ENCODE data around the gene UBE2D3.
A peak's percentile ranks its signal among the peaks of the same experiment; 100 is the strongest.

The UBE2D3 gene

GRCh38 chr4:102791318-102791835, 36.0 kb downstream of the UBE2D3 start:
- Histone ChIP-seq H3K9ac (ENCODE audit: low read length) (no peak overlapping the region), H2BK5ac (ENCODE audit: low read depth, low read length, poor library complexity) (no peak overlapping the region), H3K18ac (ENCODE audit: low read length) (no peak overlapping the region), H3K14ac (ENCODE audit: low read length) (no peak overlapping the region), H3K27me3 (ENCODE audit: insufficient read depth, low read length) (no peaks in the 10 kb centered on the region), H2BK120ac (ENCODE audit: insufficient read depth, low read length, poor library complexity) (no peak overlapping the region), H3K36me3 (ENCODE audit: control insufficient read depth in 1 of 2, insufficient read depth in 2 of 2, low read length in 2 of 2) (peaks cover 6 to 8% of the 10 kb centered on the region in 2 experiments), H2AFZ (ENCODE audit: insufficient read depth, low read length, poor library complexity) (no peak overlapping the region), H3K4me2 (ENCODE audit: low read length) (no peak overlapping the region), H2AK5ac (ENCODE audit: low read length) (no peak overlapping the region), H4K8ac (ENCODE audit: low read depth, low read length) (no peak overlapping the region), H3K9me3 (ENCODE audit: insufficient read depth, low read depth, low read length) (no peaks in the 10 kb centered on the region), H3K79me2 (ENCODE audit: control insufficient read depth, insufficient read depth, low read length, poor library complexity) (no peaks in the 10 kb centered on the region), H3K23ac (ENCODE audit: low read length) (no peak overlapping the region), H4K12ac (ENCODE audit: low read depth, low read length) (no peak overlapping the region), H3K4ac (ENCODE audit: low read depth, low read length) (no peak overlapping the region), H4K91ac (ENCODE audit: low read depth, low read length) (no peak overlapping the region), H3K4me1 (ENCODE audit: control insufficient read depth in 1 of 2, insufficient read depth in 2 of 2, low read length in 2 of 2) (peaks cover 0 to under 1% of the 10 kb centered on the region in 2 experiments), H2BK12ac (ENCODE audit: low read length) (no peak overlapping the region), H3K79me1 (ENCODE audit: low read length) (no peaks in the 10 kb centered on the region), H3K27ac (ENCODE audit: low read depth, low read length) (no peak overlapping the region), H3K4me3 (ENCODE audit: low read depth, low read length) (no peak overlapping the region)
- DNase-seq: no peak
- no CpG with 5 or more reads among the region's 7 CpGs for WGBS (ENCODE audit: extremely low coverage, insufficient coverage, insufficient read length)

DNA sequence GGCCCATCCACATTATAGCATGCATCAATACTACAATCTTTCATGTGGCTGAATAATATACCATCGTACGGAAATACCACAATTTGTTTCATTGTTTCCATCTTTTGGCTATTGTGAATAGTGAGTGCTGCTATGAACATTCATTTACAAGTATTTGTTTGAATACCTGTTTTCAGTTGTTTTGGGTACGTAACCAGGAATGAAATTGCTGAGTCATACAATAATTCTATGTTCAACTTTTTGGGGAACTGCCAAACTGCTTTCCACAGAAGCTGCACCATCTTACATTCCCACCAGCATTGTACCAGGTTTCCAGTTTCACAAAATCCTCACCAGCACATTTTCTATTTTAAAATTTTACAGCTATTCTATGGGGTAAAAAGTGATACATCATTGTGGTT, 38.0 kb downstream of the UBE2D3 start:
- H3K9me3 ChIP-seq (ENCODE audit: insufficient read depth, low read depth, low read length): no peaks in the 10 kb centered on the region
- no peaks in the 10 kb centered on the region for H3K79me2 ChIP-seq (ENCODE audit: control insufficient read depth, insufficient read depth, low read length, poor library complexity)
- no peak overlapping the region for H2AK5ac ChIP-seq (ENCODE audit: low read length)
- no peak overlapping the region for H2BK12ac ChIP-seq (ENCODE audit: low read length)
- no peak overlapping the region for H3K4me2 ChIP-seq (ENCODE audit: low read length)
- no peaks in the 10 kb centered on the region for H3K79me1 ChIP-seq (ENCODE audit: low read length)
- no peak overlapping the region for H3K9ac ChIP-seq (ENCODE audit: low read length)
- no peak overlapping the region for H3K27ac ChIP-seq (ENCODE audit: low read depth, low read length)
- no peak overlapping the region for H2BK120ac ChIP-seq (ENCODE audit: insufficient read depth, low read length, poor library complexity)
- H3K18ac ChIP-seq (ENCODE audit: low read length): no peak overlapping the region
- no peak overlapping the region for H4K91ac ChIP-seq (ENCODE audit: low read depth, low read length)
- H3K4me3 ChIP-seq (ENCODE audit: low read depth, low read length): no peak overlapping the region
- H2BK5ac ChIP-seq (ENCODE audit: low read depth, low read length, poor library complexity): no peak overlapping the region
- no peak overlapping the region for H3K4ac ChIP-seq (ENCODE audit: low read depth, low read length)
- H4K8ac ChIP-seq (ENCODE audit: low read depth, low read length): no peak overlapping the region
- no peaks in the 10 kb centered on the region for H3K27me3 ChIP-seq (ENCODE audit: insufficient read depth, low read length)
- DNase-seq: peak in 1 of 2 donors; percentile 36
- H3K14ac ChIP-seq (ENCODE audit: low read length): no peak overlapping the region
- WGBS (ENCODE audit: extremely low coverage, insufficient coverage, insufficient read length): no CpG with 5 or more reads among the region's 3 CpGs
- H3K23ac ChIP-seq (ENCODE audit: low read length): no peak overlapping the region
- no peak overlapping the region for H2AFZ ChIP-seq (ENCODE audit: insufficient read depth, low read length, poor library complexity)
- H4K12ac ChIP-seq (ENCODE audit: low read depth, low read length): no peak overlapping the region
- peaks cover 6 to 8% of the 10 kb centered on the region in 2 experiments for H3K36me3 ChIP-seq (ENCODE audit: control insufficient read depth in 1 of 2, insufficient read depth in 2 of 2, low read length in 2 of 2)
- H3K4me1 ChIP-seq (ENCODE audit: control insufficient read depth in 1 of 2, insufficient read depth in 2 of 2, low read length in 2 of 2): peaks cover 0 to 2% of the 10 kb centered on the region in 2 experiments

GRCh38 chr4:102787944-102788343, 39.4 kb downstream of the UBE2D3 start:
- Histone ChIP-seq H2AFZ (ENCODE audit: insufficient read depth, low read length, poor library complexity) (no peak overlapping the region), H3K27ac (ENCODE audit: low read depth, low read length) (no peak overlapping the region), H2AK5ac (ENCODE audit: low read length) (no peak overlapping the region), H3K9ac (ENCODE audit: low read length) (no peak overlapping the region), H3K79me1 (ENCODE audit: low read length) (no peaks in the 10 kb centered on the region), H2BK120ac (ENCODE audit: insufficient read depth, low read length, poor library complexity) (no peak overlapping the region), H4K91ac (ENCODE audit: low read depth, low read length) (no peak overlapping the region), H3K4me2 (ENCODE audit: low read length) (no peak overlapping the region), H3K18ac (ENCODE audit: low read length) (no peak overlapping the region), H3K4me1 (ENCODE audit: control insufficient read depth in 1 of 2, insufficient read depth in 2 of 2, low read length in 2 of 2) (peaks cover 0 to 2% of the 10 kb centered on the region in 2 experiments), H4K8ac (ENCODE audit: low read depth, low read length) (no peak overlapping the region), H3K14ac (ENCODE audit: low read length) (no peak overlapping the region), H3K23ac (ENCODE audit: low read length) (no peak overlapping the region), H3K4me3 (ENCODE audit: low read depth, low read length) (no peak overlapping the region), H3K9me3 (ENCODE audit: insufficient read depth, low read depth, low read length) (no peaks in the 10 kb centered on the region), H3K27me3 (ENCODE audit: insufficient read depth, low read length) (no peaks in the 10 kb centered on the region), H2BK12ac (ENCODE audit: low read length) (no peak overlapping the region), H3K36me3 (ENCODE audit: control insufficient read depth in 1 of 2, insufficient read depth in 2 of 2, low read length in 2 of 2) (peaks cover 6 to 8% of the 10 kb centered on the region in 2 experiments), H3K4ac (ENCODE audit: low read depth, low read length) (no peak overlapping the region), H2BK5ac (ENCODE audit: low read depth, low read length, poor library complexity) (no peak overlapping the region), H3K79me2 (ENCODE audit: control insufficient read depth, insufficient read depth, low read length, poor library complexity) (no peaks in the 10 kb centered on the region), H4K12ac (ENCODE audit: low read depth, low read length) (no peak overlapping the region)
- DNase-seq: no peak
- no CpG with 5 or more reads among the region's 3 CpGs for WGBS (ENCODE audit: extremely low coverage, insufficient coverage, insufficient read length)

DNA sequence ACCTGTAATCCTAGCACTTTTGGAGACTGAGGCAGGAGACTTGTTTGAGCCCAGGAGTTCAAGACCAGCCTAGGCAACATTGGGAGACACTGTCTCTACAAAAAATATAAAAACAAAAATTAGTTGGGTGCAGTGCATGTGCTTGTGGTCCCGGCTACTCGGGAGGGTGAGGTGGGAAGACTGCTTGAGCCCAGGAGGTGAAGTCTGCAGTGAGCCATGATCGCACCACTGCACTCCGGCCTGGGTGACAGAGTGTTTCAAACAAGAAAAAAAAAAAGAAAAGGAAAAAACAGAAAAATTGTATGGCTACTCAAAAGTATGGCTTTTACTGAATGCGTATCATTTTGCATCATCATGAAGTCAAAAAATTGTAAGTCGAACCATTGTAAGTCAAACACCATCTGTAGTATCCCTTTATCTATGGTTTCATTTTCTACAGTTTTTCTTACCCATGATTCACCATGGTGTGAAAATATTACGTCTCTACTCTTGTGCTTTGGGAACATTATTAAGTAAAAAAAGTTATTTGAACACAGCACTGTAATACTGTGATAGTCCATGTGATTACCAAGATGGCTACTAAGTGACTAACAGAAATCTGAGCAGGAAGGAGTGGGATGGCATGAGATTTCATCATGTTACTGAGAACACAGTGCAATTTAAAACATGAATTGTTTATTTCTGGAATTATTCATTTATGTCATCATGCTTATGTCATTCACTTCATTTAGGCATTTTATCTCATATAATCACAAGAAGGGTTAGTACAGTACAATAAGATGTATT, 40.1 kb downstream of the UBE2D3 start:
- Histone ChIP-seq H3K9ac (ENCODE audit: low read length) (no peak overlapping the region), H3K36me3 (ENCODE audit: control insufficient read depth in 1 of 2, insufficient read depth in 2 of 2, low read length in 2 of 2) (peaks cover 4 to 8% of the 10 kb centered on the region in 2 experiments), H3K14ac (ENCODE audit: low read length) (no peak overlapping the region), H3K4me1 (ENCODE audit: control insufficient read depth in 1 of 2, insufficient read depth in 2 of 2, low read length in 2 of 2) (peaks cover 0 to 2% of the 10 kb centered on the region in 2 experiments), H4K12ac (ENCODE audit: low read depth, low read length) (no peak overlapping the region), H2AFZ (ENCODE audit: insufficient read depth, low read length, poor library complexity) (no peak overlapping the region), H4K8ac (ENCODE audit: low read depth, low read length) (no peak overlapping the region), H3K4me3 (ENCODE audit: low read depth, low read length) (no peak overlapping the region), H3K23ac (ENCODE audit: low read length) (peak overlapping the region; percentile 58), H2BK12ac (ENCODE audit: low read length) (peak overlapping the region; percentile 31), H3K4ac (ENCODE audit: low read depth, low read length) (no peak overlapping the region), H2BK5ac (ENCODE audit: low read depth, low read length, poor library complexity) (no peak overlapping the region), H2BK120ac (ENCODE audit: insufficient read depth, low read length, poor library complexity) (no peak overlapping the region), H3K18ac (ENCODE audit: low read length) (no peak overlapping the region), H3K27me3 (ENCODE audit: insufficient read depth, low read length) (no peaks in the 10 kb centered on the region), H4K91ac (ENCODE audit: low read depth, low read length) (no peak overlapping the region), H3K79me2 (ENCODE audit: control insufficient read depth, insufficient read depth, low read length, poor library complexity) (no peaks in the 10 kb centered on the region), H3K79me1 (ENCODE audit: low read length) (no peaks in the 10 kb centered on the region), H3K4me2 (ENCODE audit: low read length) (no peak overlapping the region), H3K27ac (ENCODE audit: low read depth, low read length) (no peak overlapping the region), H2AK5ac (ENCODE audit: low read length) (no peak overlapping the region), H3K9me3 (ENCODE audit: insufficient read depth, low read depth, low read length) (no peaks in the 10 kb centered on the region)
- WGBS (ENCODE audit: extremely low coverage, insufficient coverage, insufficient read length): no CpG with 5 or more reads among the region's 7 CpGs
- peak in 1 of 2 donors; percentile 50 for DNase-seq
